Neural cell (in vitro differentiated cells): ENCODE measurements around the gene GPX3. TPM values are rescaled to one million over a fixed set of nuclear protein-coding genes. Genes with fewer than 3 reads are reported as not detected.

Experiments
- H2AFZ ChIP-seq: fragments of 200-600, 300-800 bp; sonication (generic), shearing (Covaris generic); 2 replicates; pipeline ENCODE4 v1.6.0; 2014; ENCODE audit warnings: low read depth, mild to moderate bottlenecking, antibody characterized with exemption, low read length, moderate library complexity
- H3F3A ChIP-seq: fragments of 200-600 bp; shearing (Covaris generic); 2 replicates; pipeline ENCODE4 v1.6.1; 2016; ENCODE audit warnings: mild to moderate bottlenecking, moderate library complexity, mixed read lengths, antibody characterized with exemption, low read length; ENCODE audit not compliant: insufficient read depth, poor library complexity, severe bottlenecking
- H3K27ac ChIP-seq: fragments of 200-600, 300-800 bp; sonication (generic), shearing (Covaris generic); 2 replicates; pipeline ENCODE4 v1.5.1; 2014; ENCODE audit warnings: mild to moderate bottlenecking, low read length, moderate library complexity
- H3K27me3 ChIP-seq: fragments of 300-800, 200-600 bp; sonication (generic), shearing (Covaris generic); 2 replicates; pipeline ENCODE4 v1.6.0; 2014; ENCODE audit warnings: mild to moderate bottlenecking, low read depth, low read length, moderate library complexity; ENCODE audit not compliant: insufficient read depth
- H3K36me3 ChIP-seq: fragments of 300-800, 200-600 bp; sonication (generic), shearing (Covaris generic); 2 replicates; pipeline ENCODE4 v1.5.1; 2014; ENCODE audit warnings: mild to moderate bottlenecking, antibody characterized with exemption, low read length, moderate library complexity; ENCODE audit not compliant: insufficient read depth
- H3K4me2 ChIP-seq: fragments of 300-800, 200-600 bp; sonication (generic), shearing (Covaris generic); 2 replicates; pipeline ENCODE4 v1.6.0; 2014; ENCODE audit warnings: mild to moderate bottlenecking, low read length
- H3K4me3 ChIP-seq: fragments of 300-800, 200-600 bp; sonication (generic), shearing (Covaris generic); 2 replicates; pipeline ENCODE4 v1.5.1; 2014; ENCODE audit warnings: mild to moderate bottlenecking, low read length, moderate library complexity
- H3K79me2 ChIP-seq: fragments of 200-600 bp; shearing (Covaris generic); replicated peaks from 2 replicates; pipeline ENCODE4 v1.6.0; 2014; ENCODE audit warnings: mild to moderate bottlenecking, low read length, moderate library complexity; ENCODE audit not compliant: insufficient read depth
- H3K9ac ChIP-seq: fragments of 300-800, 200-600 bp; sonication (generic), shearing (Covaris generic); 2 replicates; pipeline ENCODE4 v1.6.1; 2016; ENCODE audit warnings: mild to moderate bottlenecking, low read length, mixed read lengths
- H3K9me2 ChIP-seq: fragments of 200-600 bp; shearing (Covaris generic); 2 replicates; pipeline ENCODE4 v1.6.1; 2016; ENCODE audit warnings: mild to moderate bottlenecking, low read length, mixed read lengths; ENCODE audit not compliant: insufficient read depth
- H3K9me3 ChIP-seq: fragments of 200-600, 300-800 bp; sonication (generic), shearing (Covaris generic); 2 replicates; pipeline ENCODE4 v1.6.1; 2016; ENCODE audit warnings: mild to moderate bottlenecking, mixed run types, low read length, moderate library complexity, mixed read lengths
- H4K20me1 ChIP-seq: fragments of 200-600 bp; shearing (Covaris generic); 2 replicates; pipeline ENCODE4 v1.6.1; 2016; ENCODE audit warnings: mild to moderate bottlenecking, mixed run types; ENCODE audit not compliant: insufficient read depth
- CTCF ChIP-seq: fragments of 450-650 bp; IDR thresholded peaks from 2 replicates; pipeline ENCODE4 v1.5.1; 2014; ENCODE audit warnings: antibody characterized with exemption, mild to moderate bottlenecking, moderate library complexity; ENCODE audit not compliant: poor library complexity, severe bottlenecking
- EP300 ChIP-seq: fragments of 450-650 bp; conservative IDR thresholded peaks from 2 replicates; pipeline ENCODE4 v1.6.1; 2014; ENCODE audit warnings: antibody characterized with exemption, mild to moderate bottlenecking, moderate library complexity; ENCODE audit not compliant: poor library complexity, severe bottlenecking
- EZH2 ChIP-seq: fragments of 200-600, 300-800 bp; shearing (Covaris generic), sonication (generic); IDR thresholded peaks from 2 replicates; pipeline ENCODE4 v1.6.1; 2014; ENCODE audit warnings: antibody characterized with exemption, low read length, borderline replicate concordance, mild to moderate bottlenecking; ENCODE audit not compliant: insufficient read depth, poor library complexity, severe bottlenecking
- MXI1 ChIP-seq: fragments of 450-650 bp; conservative IDR thresholded peaks from 2 replicates; pipeline ENCODE4 v1.6.1; 2014; ENCODE audit warnings: antibody characterized with exemption, mild to moderate bottlenecking; ENCODE audit not compliant: poor library complexity, severe bottlenecking
- POLR2AphosphoS5 ChIP-seq: IDR thresholded peaks from 2 replicates; pipeline ENCODE4 v1.6.1; 2012
- RAD21 ChIP-seq: fragments of 450-650 bp; conservative IDR thresholded peaks from 2 replicates; pipeline ENCODE4 v1.6.1; 2014; ENCODE audit warnings: antibody characterized with exemption, mild to moderate bottlenecking, moderate library complexity
- REST ChIP-seq: IDR thresholded peaks from 2 replicates; pipeline ENCODE4 v1.6.1; 2012; ENCODE audit warnings: borderline replicate concordance
- SMC3 ChIP-seq: fragments of 450-650 bp; conservative IDR thresholded peaks from 2 replicates; pipeline ENCODE4 v1.6.1; 2014; ENCODE audit warnings: antibody characterized with exemption, mild to moderate bottlenecking, moderate library complexity; ENCODE audit not compliant: poor library complexity
- TAF1 ChIP-seq: IDR thresholded peaks from 2 replicates; pipeline ENCODE4 v1.6.1; 2012; ENCODE audit warnings: low read depth
- polyA plus RNA-seq: library from polyadenylated mRNA; depleted of rRNA; stranded (reverse); fragments of >200 nt; gene quantifications from 2 replicates; pipeline ENCODE4 v1.2.3, GENCODE V29; 2014

Gene GPX3
- polyA plus RNA-seq, 1 donor from 2014 or later: 4.0 TPM

- Histone ChIP-seq H4K20me1 (no peaks in the 10 kb centered on the region), H3K4me3 (no peak overlapping the region), H3K9me3 (no peaks in the 10 kb centered on the region), H2AFZ (no peak overlapping the region), H3F3A (no peaks in the 10 kb centered on the region), H3K9me2 (no peaks in the 10 kb centered on the region), H3K4me2 (no peak overlapping the region), H3K27ac (no peak overlapping the region), H3K9ac (no peak overlapping the region), H3K79me2 (no peaks in the 10 kb centered on the region), H3K27me3 (no peaks in the 10 kb centered on the region), H3K36me3 (no peaks in the 10 kb centered on the region)
- TF ChIP-seq RAD21: no peak
- no peak for TF ChIP-seq SMC3
- no peak for TF ChIP-seq MXI1
- TF ChIP-seq REST: no peak
- no peak for TF ChIP-seq CTCF
- TF ChIP-seq EZH2: no peak
- TF ChIP-seq EP300: no peak
- no peak for TF ChIP-seq TAF1
- TF ChIP-seq POLR2AphosphoS5: no peak
Measured at GRCh38 chr5:151058301-151058700, 37.9 kb downstream of the GPX3 start.

- H3K4me3 ChIP-seq: no peak overlapping the region
- no peaks in the 10 kb centered on the region for H3F3A ChIP-seq
- H4K20me1 ChIP-seq: no peaks in the 10 kb centered on the region
- H3K27ac ChIP-seq: no peak overlapping the region
- no peaks in the 10 kb centered on the region for H3K9me3 ChIP-seq
- no peaks in the 10 kb centered on the region for H3K79me2 ChIP-seq
- no peak for TF ChIP-seq RAD21
- TF ChIP-seq CTCF: no peak
- TF ChIP-seq TAF1: no peak
- TF ChIP-seq EZH2: no peak
- H3K4me2 ChIP-seq: no peak overlapping the region
- H3K9me2 ChIP-seq: no peaks in the 10 kb centered on the region
- no peaks in the 10 kb centered on the region for H3K36me3 ChIP-seq
- H3K9ac ChIP-seq: no peak overlapping the region
- H3K27me3 ChIP-seq: no peaks in the 10 kb centered on the region
- no peak overlapping the region for H2AFZ ChIP-seq
Measured at GRCh38 chr5:151058891-151059489, 38.6 kb downstream of the GPX3 start.
